Measurements from ENCODE around the gene GJB6.

The GJB6 gene

DNA sequence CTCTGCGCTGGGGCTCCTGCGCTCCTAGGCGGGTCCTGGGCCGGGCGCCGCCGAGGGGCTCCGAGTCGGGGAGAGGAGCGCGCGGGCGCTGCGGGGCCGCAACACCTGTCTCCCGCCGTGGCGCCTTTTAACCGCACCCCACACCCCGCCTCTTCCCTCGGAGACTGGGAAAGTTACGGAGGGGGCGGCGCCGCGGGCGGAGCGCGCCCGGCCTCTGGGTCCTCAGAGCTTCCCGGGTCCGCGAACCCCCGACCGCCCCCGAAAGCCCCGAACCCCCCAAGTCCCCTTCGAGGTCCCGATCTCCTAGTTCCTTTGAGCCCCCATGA lies 39.3 kb downstream of the GJB6 start, which contains the start of gene GJB2:
Gene GJB2, minus strand, starts transcription at position 103 of the 326 bp plus-strand sequence. CDS start 3,357 bp downstream, outside the sequence.
- Histone ChIP-seq H3K4me3 (ENCODE audit: low read depth, low read length) (peak within 1 kb of the TSS; percentile 42), H3K9me3 (ENCODE audit: control insufficient read depth, insufficient read depth, low read depth, low read length) (no peaks in the 10 kb centered on the region), H3K27ac (ENCODE audit: extremely low read depth, low read depth, low read length) (peak within 1 kb of the TSS; percentile 48; the same call in 1 of the 2 replicates), H3K36me3 (ENCODE audit: control insufficient read depth in 2 of 2, insufficient read depth in 1 of 2, low read length in 2 of 2) (peaks cover 0 to 28% of the 10 kb centered on the region in 2 experiments; a peak in 1 of 3 replicates), H3K4me1 (ENCODE audit: control insufficient read depth, insufficient read depth, low read length) (no peaks in the 10 kb centered on the region)
- POLR2A ChIA-PET = no interaction called here
- TF ChIP-seq SCRT2 (tag by site-specific recombination; IDR thresholded peaks at IDR 0.05) = no peak
- TF ChIP-seq SP3 (tag by site-specific recombination; IDR thresholded peaks at IDR 0.05) = no peak
- TF ChIP-seq, protein P1, sequence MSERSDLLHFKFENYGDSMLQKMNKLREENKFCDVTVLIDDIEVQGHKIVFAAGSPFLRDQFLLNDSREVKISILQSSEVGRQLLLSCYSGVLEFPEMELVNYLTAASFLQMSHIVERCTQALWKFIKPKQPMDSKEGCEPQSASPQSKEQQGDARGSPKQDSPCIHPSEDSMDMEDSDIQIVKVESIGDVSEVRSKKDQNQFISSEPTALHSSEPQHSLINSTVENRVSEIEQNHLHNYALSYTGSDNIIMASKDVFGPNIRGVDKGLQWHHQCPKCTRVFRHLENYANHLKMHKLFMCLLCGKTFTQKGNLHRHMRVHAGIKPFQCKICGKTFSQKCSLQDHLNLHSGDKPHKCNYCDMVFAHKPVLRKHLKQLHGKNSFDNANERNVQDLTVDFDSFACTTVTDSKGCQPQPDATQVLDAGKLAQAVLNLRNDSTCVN (tag by site-specific recombination; optimal IDR thresholded peaks at IDR 0.05) = peak; percentile 25
- CTCF ChIA-PET = no interaction called here

DNA sequence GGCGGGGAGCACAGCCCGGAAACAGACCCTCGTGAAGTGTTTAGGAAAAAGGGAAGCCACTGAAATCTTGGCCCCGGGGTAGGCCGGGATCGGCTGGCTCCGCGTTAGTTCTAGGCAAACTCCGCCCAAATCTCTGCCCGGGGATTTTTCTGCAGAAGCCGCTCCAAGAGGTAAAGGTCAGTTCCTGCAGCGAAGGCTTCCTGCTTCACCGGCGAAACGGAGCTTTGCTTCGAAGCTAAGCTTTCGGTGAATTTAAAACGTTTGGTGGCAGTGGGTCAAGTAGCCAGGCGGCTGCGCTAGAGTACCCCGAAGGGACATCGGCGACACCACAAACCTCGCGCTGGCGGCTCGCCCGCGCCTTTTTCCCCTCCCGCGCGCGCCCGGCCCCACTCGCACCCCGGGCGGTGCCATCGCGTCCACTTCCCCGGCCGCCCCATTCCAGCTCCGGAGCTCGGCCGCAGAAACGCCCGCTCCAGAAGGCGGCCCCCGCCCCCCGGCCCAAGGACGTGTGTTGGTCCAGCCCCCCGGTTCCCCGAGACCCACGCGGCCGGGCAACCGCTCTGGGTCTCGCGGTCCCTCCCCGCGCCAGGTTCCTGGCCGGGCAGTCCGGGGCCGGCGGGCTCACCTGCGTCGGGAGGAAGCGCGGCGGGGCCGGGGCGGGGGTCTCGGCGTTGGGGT lies 39.8 kb downstream of the GJB6 start:
- POLR2A ChIA-PET = no interaction called here
- Histone ChIP-seq H3K4me3 (ENCODE audit: low read depth, low read length) (peak overlapping the region; percentile 42), H3K4me1 (ENCODE audit: control insufficient read depth, insufficient read depth, low read length) (no peaks in the 10 kb centered on the region), H3K9me3 (ENCODE audit: control insufficient read depth, insufficient read depth, low read depth, low read length) (no peaks in the 10 kb centered on the region), H3K36me3 (ENCODE audit: control insufficient read depth in 2 of 2, insufficient read depth in 1 of 2, low read length in 2 of 2) (peaks cover 0 to 29% of the 10 kb centered on the region in 2 experiments; a peak in 1 of 3 replicates), H3K27ac (ENCODE audit: extremely low read depth, low read depth, low read length) (peak overlapping the region; percentile 48; the same call in 1 of the 2 replicates)
- CTCF ChIA-PET = interaction anchor here (0.7 to 1.2 kb wide), 3 partner anchors 10 to 531 kb away, joined by 3 to 7 read pairs (median 3); no protein-coding TSS in a partner anchor
- peak; percentile 29; the same call in 1 of the 2 replicates for TF ChIP-seq SP3 (tag by site-specific recombination; IDR thresholded peaks at IDR 0.05)
- TF ChIP-seq ZNF394 (tag by site-specific recombination; IDR thresholded peaks at IDR 0.05; ENCODE audit: borderline replicate concordance) = 0 out of 2 replicates have a peak, but pooled peaks have one; percentile 16
- TF ChIP-seq, protein P2, sequence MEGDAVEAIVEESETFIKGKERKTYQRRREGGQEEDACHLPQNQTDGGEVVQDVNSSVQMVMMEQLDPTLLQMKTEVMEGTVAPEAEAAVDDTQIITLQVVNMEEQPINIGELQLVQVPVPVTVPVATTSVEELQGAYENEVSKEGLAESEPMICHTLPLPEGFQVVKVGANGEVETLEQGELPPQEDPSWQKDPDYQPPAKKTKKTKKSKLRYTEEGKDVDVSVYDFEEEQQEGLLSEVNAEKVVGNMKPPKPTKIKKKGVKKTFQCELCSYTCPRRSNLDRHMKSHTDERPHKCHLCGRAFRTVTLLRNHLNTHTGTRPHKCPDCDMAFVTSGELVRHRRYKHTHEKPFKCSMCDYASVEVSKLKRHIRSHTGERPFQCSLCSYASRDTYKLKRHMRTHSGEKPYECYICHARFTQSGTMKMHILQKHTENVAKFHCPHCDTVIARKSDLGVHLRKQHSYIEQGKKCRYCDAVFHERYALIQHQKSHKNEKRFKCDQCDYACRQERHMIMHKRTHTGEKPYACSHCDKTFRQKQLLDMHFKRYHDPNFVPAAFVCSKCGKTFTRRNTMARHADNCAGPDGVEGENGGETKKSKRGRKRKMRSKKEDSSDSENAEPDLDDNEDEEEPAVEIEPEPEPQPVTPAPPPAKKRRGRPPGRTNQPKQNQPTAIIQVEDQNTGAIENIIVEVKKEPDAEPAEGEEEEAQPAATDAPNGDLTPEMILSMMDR (tag by site-specific recombination; IDR thresholded peaks at IDR 0.05) = peak; percentile 47; the same call in 1 of the 2 replicates
- peak; percentile 70 for TF ChIP-seq ZNF335 (tag by site-specific recombination; conservative IDR thresholded peaks at IDR 0.05)
- TF ChIP-seq, protein P3, sequence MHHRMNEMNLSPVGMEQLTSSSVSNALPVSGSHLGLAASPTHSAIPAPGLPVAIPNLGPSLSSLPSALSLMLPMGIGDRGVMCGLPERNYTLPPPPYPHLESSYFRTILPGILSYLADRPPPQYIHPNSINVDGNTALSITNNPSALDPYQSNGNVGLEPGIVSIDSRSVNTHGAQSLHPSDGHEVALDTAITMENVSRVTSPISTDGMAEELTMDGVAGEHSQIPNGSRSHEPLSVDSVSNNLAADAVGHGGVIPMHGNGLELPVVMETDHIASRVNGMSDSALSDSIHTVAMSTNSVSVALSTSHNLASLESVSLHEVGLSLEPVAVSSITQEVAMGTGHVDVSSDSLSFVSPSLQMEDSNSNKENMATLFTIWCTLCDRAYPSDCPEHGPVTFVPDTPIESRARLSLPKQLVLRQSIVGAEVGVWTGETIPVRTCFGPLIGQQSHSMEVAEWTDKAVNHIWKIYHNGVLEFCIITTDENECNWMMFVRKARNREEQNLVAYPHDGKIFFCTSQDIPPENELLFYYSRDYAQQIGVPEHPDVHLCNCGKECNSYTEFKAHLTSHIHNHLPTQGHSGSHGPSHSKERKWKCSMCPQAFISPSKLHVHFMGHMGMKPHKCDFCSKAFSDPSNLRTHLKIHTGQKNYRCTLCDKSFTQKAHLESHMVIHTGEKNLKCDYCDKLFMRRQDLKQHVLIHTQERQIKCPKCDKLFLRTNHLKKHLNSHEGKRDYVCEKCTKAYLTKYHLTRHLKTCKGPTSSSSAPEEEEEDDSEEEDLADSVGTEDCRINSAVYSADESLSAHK (tag by site-specific recombination; IDR thresholded peaks at IDR 0.05) = no peak
- no peak for TF ChIP-seq ZNF169 (tag by site-specific recombination; IDR thresholded peaks at IDR 0.05)
- TF ChIP-seq MYNN (tag by site-specific recombination; IDR thresholded peaks at IDR 0.05; ENCODE audit: borderline replicate concordance) = no peak
- TF ChIP-seq, protein P4, sequence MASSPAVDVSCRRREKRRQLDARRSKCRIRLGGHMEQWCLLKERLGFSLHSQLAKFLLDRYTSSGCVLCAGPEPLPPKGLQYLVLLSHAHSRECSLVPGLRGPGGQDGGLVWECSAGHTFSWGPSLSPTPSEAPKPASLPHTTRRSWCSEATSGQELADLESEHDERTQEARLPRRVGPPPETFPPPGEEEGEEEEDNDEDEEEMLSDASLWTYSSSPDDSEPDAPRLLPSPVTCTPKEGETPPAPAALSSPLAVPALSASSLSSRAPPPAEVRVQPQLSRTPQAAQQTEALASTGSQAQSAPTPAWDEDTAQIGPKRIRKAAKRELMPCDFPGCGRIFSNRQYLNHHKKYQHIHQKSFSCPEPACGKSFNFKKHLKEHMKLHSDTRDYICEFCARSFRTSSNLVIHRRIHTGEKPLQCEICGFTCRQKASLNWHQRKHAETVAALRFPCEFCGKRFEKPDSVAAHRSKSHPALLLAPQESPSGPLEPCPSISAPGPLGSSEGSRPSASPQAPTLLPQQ (tag by site-specific recombination; IDR thresholded peaks at IDR 0.05) = 0 out of 2 replicates have a peak, but pooled peaks have one; percentile 59
- TF ChIP-seq, protein P5, sequence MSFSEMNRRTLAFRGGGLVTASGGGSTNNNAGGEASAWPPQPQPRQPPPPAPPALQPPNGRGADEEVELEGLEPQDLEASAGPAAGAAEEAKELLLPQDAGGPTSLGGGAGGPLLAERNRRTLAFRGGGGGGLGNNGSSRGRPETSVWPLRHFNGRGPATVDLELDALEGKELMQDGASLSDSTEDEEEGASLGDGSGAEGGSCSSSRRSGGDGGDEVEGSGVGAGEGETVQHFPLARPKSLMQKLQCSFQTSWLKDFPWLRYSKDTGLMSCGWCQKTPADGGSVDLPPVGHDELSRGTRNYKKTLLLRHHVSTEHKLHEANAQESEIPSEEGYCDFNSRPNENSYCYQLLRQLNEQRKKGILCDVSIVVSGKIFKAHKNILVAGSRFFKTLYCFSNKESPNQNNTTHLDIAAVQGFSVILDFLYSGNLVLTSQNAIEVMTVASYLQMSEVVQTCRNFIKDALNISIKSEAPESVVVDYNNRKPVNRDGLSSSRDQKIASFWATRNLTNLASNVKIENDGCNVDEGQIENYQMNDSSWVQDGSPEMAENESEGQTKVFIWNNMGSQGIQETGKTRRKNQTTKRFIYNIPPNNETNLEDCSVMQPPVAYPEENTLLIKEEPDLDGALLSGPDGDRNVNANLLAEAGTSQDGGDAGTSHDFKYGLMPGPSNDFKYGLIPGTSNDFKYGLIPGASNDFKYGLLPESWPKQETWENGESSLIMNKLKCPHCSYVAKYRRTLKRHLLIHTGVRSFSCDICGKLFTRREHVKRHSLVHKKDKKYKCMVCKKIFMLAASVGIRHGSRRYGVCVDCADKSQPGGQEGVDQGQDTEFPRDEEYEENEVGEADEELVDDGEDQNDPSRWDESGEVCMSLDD (tag by site-specific recombination; IDR thresholded peaks at IDR 0.05) = peak; percentile 36; the same call in 1 of the 2 replicates
- TF ChIP-seq, protein P6, sequence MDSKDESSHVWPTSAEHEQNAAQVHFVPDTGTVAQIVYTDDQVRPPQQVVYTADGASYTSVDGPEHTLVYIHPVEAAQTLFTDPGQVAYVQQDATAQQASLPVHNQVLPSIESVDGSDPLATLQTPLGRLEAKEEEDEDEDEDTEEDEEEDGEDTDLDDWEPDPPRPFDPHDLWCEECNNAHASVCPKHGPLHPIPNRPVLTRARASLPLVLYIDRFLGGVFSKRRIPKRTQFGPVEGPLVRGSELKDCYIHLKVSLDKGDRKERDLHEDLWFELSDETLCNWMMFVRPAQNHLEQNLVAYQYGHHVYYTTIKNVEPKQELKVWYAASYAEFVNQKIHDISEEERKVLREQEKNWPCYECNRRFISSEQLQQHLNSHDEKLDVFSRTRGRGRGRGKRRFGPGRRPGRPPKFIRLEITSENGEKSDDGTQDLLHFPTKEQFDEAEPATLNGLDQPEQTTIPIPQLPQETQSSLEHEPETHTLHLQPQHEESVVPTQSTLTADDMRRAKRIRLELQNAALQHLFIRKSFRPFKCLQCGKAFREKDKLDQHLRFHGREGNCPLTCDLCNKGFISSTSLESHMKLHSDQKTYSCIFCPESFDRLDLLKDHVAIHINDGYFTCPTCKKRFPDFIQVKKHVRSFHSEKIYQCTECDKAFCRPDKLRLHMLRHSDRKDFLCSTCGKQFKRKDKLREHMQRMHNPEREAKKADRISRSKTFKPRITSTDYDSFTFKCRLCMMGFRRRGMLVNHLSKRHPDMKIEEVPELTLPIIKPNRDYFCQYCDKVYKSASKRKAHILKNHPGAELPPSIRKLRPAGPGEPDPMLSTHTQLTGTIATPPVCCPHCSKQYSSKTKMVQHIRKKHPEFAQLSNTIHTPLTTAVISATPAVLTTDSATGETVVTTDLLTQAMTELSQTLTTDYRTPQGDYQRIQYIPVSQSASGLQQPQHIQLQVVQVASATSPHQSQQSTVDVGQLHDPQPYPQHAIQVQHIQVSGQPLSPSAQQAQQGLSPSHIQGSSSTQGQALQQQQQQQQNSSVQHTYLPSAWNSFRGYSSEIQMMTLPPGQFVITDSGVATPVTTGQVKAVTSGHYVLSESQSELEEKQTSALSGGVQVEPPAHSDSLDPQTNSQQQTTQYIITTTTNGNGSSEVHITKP (tag by site-specific recombination; IDR thresholded peaks at IDR 0.05) = peak; percentile 59
- TF ChIP-seq ZFHX2 (tag by site-specific recombination; conservative IDR thresholded peaks at IDR 0.05) = peak; percentile 47
- TF ChIP-seq ZNF133 (tag by site-specific recombination; IDR thresholded peaks at IDR 0.05) = 0 out of 2 replicates have a peak, but pooled peaks have one; percentile 19
- peak; percentile 37; the same call in 1 of the 2 replicates for TF ChIP-seq ZBTB20 (tag by site-specific recombination; IDR thresholded peaks at IDR 0.05)
- TF ChIP-seq, protein P7, sequence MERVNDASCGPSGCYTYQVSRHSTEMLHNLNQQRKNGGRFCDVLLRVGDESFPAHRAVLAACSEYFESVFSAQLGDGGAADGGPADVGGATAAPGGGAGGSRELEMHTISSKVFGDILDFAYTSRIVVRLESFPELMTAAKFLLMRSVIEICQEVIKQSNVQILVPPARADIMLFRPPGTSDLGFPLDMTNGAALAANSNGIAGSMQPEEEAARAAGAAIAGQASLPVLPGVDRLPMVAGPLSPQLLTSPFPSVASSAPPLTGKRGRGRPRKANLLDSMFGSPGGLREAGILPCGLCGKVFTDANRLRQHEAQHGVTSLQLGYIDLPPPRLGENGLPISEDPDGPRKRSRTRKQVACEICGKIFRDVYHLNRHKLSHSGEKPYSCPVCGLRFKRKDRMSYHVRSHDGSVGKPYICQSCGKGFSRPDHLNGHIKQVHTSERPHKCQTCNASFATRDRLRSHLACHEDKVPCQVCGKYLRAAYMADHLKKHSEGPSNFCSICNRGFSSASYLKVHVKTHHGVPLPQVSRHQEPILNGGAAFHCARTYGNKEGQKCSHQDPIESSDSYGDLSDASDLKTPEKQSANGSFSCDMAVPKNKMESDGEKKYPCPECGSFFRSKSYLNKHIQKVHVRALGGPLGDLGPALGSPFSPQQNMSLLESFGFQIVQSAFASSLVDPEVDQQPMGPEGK (tag by site-specific recombination; IDR thresholded peaks at IDR 0.05) = peak; percentile 27
